GM21390 (cell line): Measurements from ENCODE around the gene CD6.

Experiments used
- ATAC-seq: cut with Tn5 transposase; IDR thresholded peaks from one replicate; pipeline ENCODE4 v1.9.1; 2021; ENCODE audit not compliant: unreplicated experiment

The CD6 gene

DNA sequence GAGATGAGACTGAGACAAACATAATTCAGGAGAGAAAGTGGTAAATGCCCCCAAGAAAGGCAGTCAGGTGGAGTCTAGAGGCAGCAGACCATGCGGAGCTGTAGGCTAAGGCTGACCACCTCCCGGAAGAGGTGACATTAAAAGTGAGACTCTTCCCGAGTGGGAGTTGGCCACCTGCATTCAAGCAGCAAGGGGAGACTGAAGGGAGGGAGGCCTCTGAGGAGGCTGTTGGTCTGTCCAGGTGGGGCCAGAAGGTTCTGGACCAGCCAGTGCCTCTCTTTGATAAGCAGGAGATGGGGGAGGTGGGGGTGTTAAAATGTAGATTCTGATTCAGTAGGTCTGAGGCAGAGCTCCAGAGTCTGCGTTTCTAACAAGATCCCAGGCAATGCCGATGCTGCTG is 37.5 kb downstream of the CD6 start:
- no peak for ATAC-seq

DNA sequence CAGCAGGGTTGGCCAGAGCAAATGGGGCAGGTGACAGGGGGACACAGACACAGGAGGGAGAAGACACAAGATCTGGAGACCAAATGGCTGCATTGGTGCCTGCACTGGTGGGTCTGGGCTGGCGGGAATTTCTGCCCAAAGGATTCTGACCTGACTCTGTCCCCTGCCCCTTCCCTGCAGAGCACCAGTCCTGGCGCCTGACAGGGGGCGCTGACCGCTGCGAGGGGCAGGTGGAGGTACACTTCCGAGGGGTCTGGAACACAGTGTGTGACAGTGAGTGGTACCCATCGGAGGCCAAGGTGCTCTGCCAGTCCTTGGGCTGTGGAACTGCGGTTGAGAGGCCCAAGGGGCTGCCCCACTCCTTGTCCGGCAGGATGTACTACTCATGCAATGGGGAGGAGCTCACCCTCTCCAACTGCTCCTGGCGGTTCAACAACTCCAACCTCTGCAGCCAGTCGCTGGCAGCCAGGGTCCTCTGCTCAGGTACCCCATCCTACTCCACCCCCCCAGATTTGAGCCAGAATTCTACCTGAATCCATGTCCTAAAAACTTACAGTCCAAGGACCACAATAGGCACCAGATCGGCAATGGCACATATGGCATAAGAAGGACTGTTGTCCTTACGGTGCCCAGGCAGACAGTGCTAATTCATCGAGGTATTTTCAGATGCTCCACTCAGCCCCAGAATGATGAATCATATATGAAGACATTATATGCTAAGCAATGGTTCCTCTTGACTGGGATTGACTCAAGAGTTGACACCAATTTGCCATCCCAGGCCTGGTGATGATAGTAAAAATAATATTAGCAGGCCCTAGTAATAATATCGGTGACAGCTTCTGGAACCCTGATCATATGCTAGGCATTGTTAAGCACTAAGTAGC is 38.2 kb downstream of the CD6 start:
- ATAC-seq = no peak

DNA sequence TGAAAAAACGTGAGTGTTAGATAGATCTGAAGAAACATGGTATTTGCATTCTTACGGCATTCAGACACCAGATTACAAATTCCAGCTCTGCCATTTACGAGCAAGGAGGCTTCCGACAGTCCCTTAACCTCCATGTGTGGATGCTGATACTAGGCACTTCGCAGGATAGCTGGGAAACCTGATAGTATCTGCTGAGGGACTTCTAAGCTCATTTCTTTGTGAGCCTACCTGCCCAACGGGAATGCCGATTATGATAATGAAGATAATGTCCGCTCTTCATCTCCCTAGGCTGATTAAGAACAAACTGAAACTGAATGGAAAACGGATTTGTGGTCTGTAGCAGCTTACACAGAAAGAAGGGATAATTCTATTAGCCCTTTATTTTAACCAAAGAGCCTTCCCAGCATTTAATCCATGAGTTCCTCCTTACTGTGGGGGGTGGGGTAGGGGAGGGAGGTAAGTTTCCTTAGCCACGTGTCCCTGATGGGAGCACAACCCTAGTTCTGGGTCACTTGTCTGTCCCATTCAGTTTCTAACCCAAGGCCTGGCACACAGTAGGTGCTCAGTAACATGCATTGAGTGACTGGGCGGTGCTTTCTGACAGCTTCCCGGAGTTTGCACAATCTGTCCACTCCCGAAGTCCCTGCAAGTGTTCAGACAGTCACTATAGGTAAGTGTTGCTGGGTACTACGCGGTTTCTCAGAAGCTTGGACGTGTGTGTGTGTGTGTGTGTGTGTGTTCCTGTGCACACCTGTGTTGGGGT is 39.2 kb downstream of the CD6 start:
- ATAC-seq = no peak

DNA sequence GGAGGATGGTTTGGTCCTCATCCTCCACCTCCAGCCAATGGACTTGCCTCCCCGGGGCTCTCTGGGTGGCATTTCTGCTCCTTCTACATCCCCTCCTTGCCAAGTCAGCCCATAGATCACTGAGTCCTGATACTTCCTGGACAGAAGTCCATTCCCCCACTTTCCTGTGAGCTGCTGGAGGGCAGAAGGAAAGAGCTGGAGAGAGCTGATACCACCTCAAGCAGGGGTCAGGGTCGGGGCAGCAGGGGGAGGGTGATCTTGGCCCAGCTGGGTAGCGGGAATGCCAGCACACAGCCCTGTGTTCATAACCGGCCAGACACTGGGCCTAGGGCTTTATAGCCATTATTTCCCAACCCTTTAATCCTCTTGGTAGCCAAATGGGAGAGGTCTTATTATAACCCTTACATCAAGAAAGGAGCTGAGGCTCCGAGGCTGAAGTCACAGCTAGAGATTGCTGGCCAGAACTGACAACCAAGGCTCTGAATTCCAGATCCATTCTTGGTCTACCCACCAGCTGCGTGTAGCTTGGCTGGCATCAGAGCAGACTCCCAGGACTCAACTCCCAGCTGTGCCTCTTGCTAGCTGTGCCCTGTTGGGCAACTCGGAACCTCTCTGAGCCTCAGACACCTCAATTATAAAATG is 39.9 kb downstream of the CD6 start:
- no peak for ATAC-seq

DNA sequence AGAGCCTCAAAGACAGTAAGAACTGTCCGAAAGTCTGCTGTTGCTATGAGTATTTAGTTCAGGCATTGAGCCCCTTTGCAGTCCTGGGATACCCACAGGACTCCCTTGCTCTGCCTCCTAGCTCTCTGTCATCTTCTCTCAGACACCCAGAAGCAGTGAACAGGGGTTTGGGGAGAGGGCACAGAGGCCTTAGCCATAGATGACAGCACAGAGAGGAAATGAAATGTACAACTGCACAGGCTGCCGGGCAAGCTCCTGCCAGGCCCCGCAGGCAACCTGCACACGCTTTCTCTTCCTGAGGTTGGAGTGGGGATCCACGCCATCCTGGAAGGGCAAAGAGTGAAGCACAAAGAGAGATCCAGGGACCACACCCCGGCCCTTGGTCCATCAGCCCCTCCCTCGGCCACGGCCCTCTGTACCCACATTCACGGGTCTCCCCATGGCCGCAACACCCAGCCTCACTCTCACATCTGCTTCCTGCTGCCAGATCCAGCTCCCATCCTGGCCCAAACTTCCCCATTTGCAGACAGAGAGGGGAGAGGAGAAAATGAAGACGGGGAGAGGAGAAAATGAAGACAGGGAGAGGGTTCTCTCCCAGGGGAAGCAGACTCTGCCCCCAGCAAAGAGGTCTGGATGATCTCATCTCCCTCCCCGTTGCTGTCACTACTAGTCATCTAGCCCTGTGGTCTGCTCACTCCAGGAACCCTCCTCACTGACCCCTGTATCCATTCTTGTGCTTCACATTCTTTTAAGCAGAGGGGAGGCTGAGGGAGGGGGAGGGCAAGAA is 40.7 kb downstream of the CD6 start:
- ATAC-seq = no peak

DNA sequence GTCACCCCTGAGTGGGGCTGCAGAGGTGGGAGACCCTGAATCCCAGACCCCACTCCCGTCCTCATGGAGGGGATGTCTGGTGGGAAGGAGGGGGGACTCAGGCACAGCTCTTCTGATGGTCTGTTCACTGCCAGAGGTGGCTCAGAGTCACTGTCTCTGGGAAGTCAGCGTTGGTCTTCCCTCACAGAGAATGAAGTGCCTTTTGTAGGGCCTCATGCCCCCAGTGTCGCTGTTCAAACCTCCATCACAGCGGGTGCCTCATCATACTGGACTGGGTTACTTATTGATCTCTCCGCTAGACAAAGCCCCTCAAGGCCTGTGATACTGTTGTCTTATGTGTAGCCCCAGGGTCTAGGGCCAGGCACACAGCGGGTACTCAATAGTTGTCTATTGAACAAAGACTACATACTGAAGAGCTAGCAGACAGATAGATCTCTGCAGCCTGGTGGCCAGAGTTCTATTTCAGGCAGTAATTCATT is 41.3 kb downstream of the CD6 start:
- ATAC-seq = no peak

DNA sequence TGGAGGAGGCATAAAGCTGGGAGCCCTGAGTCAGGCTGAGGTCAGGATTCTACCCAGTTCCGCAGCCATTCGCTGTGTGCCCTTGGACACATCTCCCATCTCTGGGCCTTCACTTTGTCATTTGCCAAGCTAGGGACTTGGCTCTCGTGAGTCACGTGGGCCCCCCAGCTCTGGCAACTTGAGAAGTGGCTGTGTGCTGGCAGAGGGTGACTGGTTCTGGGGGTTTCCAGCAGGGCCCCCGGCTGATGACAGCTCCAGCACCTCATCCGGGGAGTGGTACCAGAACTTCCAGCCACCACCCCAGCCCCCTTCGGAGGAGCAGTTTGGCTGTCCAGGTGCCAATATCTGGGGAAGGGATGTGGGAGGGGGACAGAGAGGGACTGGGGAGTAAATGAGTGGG is 46.6 kb downstream of the CD6 start:
- no peak for ATAC-seq

DNA sequence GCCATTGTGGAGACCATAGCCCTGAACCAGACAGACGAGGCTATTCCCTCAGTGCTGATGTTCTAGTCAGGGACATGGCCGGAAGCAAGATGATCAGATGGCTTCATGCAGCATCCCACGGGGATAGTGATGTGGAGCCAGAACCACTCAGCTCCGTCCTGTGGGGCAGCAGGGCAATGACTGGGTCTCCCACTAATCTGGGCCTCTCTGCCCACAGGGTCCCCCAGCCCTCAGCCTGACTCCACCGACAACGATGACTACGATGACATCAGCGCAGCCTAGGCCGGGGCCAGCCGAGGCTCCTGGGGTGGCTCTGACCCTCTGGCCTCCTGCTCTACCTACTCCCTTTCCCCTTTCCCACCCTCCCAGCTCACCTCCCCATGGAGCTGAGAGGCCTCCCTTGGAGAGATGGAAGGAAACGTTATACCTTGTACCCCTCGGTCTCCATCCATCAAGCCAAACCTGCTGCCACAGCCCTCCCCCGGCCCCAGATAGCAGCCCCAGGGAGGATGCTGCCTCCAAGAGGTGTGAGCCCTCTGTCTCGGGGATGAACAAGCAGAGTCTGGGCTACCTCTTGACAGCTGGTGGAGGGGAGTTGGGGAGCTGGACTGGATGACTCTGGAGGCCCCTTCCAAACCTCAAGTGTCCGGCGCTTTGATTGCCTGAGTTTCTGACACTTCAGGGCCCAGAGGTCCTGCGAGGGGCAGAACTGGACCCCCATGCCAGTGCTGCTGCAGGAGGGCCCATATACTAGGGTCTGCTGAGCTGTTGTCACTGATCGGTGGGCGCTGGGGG is 47.8 kb downstream of the CD6 start:
- no peak for ATAC-seq

DNA sequence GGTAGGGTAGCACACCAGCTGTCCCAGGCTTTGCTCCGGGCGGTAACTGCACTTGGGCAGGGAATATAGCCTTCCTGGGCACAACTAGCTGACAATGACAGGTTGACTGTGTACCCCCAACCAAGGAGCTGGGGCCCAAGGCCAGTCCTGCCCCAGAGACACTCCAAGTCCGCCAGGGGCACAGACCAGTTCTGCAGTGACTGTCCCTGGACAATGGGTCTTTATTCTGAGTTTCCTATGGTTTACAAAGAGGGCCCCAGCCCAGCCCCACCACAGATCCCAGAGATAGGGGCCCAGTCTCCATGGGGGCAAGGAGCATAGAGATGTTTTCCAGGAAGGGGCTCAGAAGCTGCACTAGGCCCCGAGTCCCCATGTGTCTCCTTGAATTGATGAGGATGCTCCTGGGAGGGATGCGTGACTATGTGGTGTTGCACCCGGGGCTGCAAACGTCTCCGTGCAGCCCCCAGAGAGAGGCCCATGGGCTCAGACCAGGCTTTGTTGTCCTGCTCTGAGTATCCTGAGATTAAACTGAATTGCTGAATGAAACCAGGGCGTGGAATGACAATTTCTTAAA is 48.4 kb downstream of the CD6 start:
- ATAC-seq = no peak

DNA sequence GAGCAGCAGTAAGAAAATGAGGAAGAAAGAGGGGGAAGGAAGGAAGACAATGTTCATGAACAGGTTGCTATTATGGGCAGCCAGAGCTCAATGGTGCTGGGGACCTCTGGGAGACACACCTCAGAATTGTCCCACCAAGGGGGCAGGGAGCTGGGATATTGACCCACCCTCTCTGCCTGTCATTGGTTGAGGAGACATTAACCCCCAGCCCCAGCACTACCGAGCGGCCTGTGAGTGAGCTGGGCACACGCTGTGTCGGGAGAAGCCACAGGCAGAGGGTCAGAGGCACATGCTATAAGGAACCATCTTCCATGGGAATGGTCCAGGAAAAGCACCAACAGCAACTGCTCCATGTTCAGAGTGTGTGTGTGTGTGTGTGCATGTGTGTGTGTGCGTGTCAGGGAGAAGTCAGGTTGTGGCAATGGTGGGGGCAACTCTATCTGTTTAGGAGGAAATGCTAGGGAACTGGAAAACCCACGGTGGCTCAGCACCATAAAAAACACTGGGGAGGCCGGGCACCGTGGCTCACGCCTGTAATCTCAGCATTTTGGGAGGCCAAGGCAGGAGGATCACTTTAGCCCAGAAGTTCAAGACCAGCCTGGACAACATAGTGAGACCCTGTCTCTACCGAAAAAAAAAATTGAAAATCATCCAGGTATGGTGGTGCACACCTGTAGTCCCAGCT is 49.2 kb downstream of the CD6 start:
- ATAC-seq = no peak

DNA sequence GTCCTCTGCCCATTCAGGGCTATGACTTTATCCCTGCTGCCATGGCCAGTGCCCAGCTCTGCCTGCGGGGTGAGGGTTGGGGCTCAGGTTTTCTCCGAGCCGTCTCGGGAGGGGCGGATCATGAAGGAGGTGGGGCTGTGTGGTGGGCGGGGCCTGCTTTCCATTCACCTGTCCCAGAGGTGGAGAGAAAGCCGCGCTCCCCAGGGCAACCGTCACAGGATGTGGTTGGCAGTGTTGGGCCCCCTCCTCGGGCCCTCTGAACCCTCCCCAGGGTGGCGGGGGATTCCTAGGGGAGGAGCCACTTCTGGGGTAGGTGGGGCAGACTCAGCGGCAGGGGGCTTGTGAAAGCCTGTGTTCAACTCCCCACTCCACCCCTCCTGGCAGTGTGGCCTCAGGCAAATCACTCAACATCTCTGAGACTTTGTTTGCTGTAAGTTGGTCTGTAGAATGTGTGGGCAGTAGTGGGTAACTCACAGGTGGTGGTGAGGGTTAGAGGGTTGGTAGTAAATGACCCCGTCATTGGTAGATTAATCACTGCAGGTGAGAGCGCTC is 50.3 kb downstream of the CD6 start:
- no peak for ATAC-seq

DNA sequence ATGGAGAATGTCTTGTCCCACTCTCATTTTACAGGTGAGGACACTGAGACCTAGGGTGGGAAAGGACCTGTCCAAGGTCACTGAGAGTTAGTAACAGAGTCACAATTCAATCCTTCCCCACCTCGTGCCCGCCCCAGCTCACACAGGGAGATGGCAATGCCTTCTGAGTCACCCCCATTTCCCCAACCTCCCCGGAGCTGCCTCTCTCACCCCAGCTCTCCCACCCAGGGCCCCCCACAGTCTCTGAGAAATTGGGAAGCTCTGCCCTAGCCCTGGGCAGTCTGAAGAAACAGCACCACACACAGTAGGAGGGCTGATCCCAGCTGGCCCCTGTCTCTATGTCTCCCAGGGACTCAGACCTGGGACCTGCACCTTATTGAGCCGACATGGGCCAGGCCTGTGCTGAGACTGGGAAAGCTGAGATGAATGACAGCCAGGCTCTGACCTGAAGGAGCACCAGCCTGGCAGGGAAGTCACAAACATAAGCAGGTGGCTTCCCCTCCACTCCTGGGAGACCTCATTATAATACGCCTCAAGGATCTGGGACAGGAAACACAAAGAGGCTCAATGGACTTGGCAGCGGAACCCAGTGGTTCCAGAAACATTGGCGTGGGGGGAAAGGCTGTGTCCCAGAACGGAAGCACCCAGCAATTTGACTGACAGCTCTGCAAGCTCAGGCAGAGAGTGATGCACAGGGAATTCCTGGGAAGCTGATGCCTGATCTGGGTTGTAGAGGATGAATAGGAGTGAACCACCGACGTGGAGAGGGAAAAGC is 51.0 kb downstream of the CD6 start:
- ATAC-seq = no peak

DNA sequence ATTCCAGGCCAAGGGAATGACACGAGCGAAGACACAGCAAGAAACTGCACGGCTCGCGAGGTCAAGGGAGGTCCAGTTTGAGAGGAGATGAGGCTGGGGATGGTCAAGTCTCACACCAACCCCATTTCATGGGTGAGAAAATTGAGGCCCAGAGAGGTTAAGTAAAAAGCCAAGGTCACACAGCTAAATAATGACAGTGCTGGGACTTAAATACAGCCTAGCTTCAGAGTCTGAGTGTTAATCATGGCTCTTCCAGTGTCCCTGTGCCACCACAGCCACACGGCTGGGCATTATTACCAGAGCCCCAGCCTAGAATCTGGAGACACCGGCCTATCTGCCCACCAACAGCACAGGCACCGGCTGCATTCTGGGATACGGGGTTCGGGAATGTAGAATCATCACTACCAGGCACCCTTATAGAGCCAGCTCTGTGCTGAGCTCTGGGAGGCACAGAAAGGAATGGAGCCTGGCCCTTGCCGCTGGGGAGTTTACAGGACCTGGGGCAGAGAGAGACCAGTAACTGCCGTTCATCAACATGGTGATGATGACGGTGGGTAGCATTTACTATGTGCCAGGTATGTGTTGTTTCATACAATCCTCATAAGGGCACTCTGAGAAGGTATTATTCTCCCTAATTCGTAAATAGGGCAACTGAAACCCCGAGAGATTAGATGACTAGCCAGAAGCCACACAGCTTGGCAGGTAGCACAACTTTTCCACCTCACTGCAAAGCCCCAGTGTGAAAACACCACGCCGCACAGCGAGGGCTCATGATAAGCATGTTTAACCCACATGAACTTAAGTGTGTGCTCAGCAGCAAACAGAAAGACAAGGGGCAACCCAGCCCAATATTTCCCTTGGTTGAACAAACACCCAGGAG is 51.8 kb downstream of the CD6 start:
- ATAC-seq = no peak

DNA sequence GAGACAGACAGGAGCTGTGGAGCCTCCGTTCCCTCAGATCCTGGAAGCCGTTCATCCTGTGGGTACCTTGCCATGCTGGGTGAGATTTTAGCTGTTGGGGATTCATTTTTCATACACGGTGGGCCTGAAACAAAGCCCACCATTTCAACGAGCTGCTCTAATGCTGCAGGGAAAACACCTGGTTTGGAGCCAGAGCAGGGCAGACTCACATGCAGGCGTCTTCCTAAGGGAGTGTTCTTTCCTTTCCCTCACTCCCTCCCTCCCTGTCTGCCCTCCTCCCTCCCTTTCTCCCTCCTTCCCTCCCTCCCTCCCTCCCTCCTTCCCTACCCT is 52.5 kb downstream of the CD6 start:
- no peak for ATAC-seq

DNA sequence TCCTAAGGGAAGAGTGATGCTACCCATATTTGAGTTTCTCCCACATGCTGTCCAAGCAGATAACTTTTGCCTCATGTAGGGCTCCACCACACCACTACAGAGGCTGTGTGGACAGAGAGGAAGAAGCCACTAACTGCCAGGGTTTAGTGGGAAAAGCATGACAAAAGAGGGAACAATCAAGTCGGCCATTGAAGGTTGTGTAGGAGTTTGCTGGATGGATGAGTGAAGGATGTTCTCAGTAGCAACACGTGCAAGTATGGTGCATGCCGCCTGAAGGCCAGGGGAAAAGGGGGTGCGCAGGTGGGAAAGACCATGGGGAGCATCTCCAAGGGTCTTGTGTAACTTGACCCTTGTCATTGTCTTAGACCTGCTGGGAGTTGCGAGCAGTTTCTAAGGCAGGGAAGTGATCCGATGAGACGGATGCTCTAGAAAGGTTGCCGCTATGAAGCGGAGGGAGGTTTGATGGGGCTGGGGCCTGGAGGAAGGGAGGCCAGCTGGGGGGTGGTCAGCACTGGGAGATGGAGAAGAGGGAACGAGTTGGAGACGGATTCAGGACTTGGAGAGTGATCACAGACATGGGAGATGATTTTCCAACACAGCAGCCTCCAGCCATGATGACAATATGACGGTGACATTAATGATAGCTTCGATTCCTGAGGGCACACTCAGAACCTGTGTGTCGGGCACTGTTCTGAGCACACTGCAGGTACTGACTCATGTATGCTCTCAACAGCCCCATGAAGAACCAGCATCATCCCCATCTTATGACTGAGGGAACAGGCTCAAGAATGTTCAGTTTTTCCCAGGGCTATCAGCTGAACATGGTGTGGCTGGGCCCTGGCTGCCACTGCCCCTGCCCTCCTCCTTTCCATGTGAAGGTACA is 53.7 kb downstream of the CD6 start:
- no peak for ATAC-seq

DNA sequence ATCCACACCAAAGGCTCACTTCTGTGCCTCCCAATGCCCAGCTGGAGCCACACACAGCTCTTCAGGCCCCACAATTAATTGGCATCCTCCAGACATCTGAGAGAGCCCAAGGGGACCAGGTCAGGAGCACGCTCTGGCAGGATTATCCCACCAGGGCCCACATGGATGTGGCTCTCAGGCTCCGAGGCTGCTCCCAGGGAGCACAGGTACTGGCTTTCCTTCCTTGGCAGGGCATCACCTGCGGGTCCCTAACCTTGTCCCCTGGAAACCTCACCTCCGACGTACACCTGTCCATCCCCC is 54.3 kb downstream of the CD6 start:
- ATAC-seq = no peak
